Measurements from ENCODE around the gene NCAPD3.
A peak's percentile ranks its signal among the peaks of the same experiment; 100 is the strongest.
"Not testable (repeated sequence)": the region's sequence is repeated elsewhere in the genome, so short reads cannot be mapped to it uniquely, and the experiment has no call there.

The NCAPD3 gene

GRCh38 chr11:134223836-134224709 is at the start of gene NCAPD3, which contains the start of gene VPS26B:
Gene NCAPD3 (minus strand): TSS chr11:134223967. CDS start chr11:134223926, 41 bp downstream.
Gene VPS26B (plus strand): TSS chr11:134224671. CDS start chr11:134225123, 452 bp downstream.
- DNase-seq = peak; percentile 97

GRCh38 chr11:134273317-134273712 is 49.5 kb upstream of the NCAPD3 start:
- no peak for DNase-seq

- DNase-seq = no peak
These were observed 48.9 kb upstream of the NCAPD3 start for GRCh38 chr11:134272381-134273316.

- no peak for DNase-seq
These were observed 48.2 kb upstream of the NCAPD3 start for GRCh38 chr11:134271978-134272377.

GRCh38 chr11:134270250-134270714 is 46.5 kb upstream of the NCAPD3 start:
- DNase-seq = peak; percentile 58

GRCh38 chr11:134267966-134268365 is 44.2 kb upstream of the NCAPD3 start:
- no peak for DNase-seq

- DNase-seq = no peak
These were observed 43.7 kb upstream of the NCAPD3 start for GRCh38 chr11:134267461-134267860.

- no peak for DNase-seq
These were observed 43.1 kb upstream of the NCAPD3 start for GRCh38 chr11:134266841-134267251.

GRCh38 chr11:134266440-134266839 is 42.7 kb upstream of the NCAPD3 start:
- no peak for DNase-seq

- DNase-seq = no peak
These were observed 41.4 kb upstream of the NCAPD3 start for GRCh38 chr11:134264966-134265764.

GRCh38 chr11:134261626-134262488 is 38.1 kb upstream of the NCAPD3 start:
- DNase-seq = peak; percentile 43

- no peak for DNase-seq
These were observed 37.2 kb upstream of the NCAPD3 start for GRCh38 chr11:134260983-134261382.

- no peak for DNase-seq
These were observed 36.7 kb upstream of the NCAPD3 start for GRCh38 chr11:134260503-134260902.

- DNase-seq = no peak
These were observed 34.8 kb upstream of the NCAPD3 start for GRCh38 chr11:134258577-134258976.

GRCh38 chr11:134257101-134257500 is 33.3 kb upstream of the NCAPD3 start:
- DNase-seq = no peak

- not testable (repeated sequence) for DNase-seq
These were observed 31.4 kb upstream of the NCAPD3 start for GRCh38 chr11:134255184-134255561.

- DNase-seq = no peak
These were observed 30.8 kb upstream of the NCAPD3 start for GRCh38 chr11:134254433-134255183.

GRCh38 chr11:134253188-134253993 is 29.6 kb upstream of the NCAPD3 start, which contains the start of the genes ACAD8 and THYN1:
Gene ACAD8 (plus strand): TSS chr11:134253568. CDS start chr11:134253601, 33 bp downstream.
Gene THYN1 (minus strand): TSS chr11:134253352. CDS start chr11:134252882, 470 bp downstream.
- peak; percentile 97 for DNase-seq

Measured in activated CD4-positive, alpha-beta T cell treated with anti-CD3 and anti-CD28 coated beads, Interleukin-2, amount 50 U/mL, for 16 hours (primary cell).